Sciatic nerve (tissue), 2 donors: ENCODE results near the gene CFAP99. TPM values are rescaled to one million over a fixed set of nuclear protein-coding genes. Genes with fewer than 3 reads are reported as not detected.
A peak's percentile ranks its signal among the peaks of the same experiment; 100 is the strongest.
"Not testable (repeated sequence)": the region's sequence is repeated elsewhere in the genome, so short reads cannot be mapped to it uniquely, and the experiment has no call there.

ENCODE experiments used
- ATAC-seq: fragments of 200-7000 bp; cut with Tn5 transposase; one replicate; pipeline ENCODE4 v1.9.1; 2020; ENCODE audit warnings: mild to moderate bottlenecking, moderate library complexity
- DNase-seq: peaks from one replicate; pipeline ENCODE4 v3.0.0-alpha.2; 2020; ENCODE audit warnings: low spot score
- intact Hi-C: fragments of 100-400 bp; cut with DNase I; formaldehyde crosslinking; loops from one replicate; pipeline ENCODE4 v1.14.2; 2022
- total RNA-seq: library from RNA; stranded (reverse); fragmentation: NEBNext Ultra II Directional; extraction: Animal tissue kit (Norgen Biotek cat#: 25700); gene quantifications from one replicate; pipeline ENCODE4 v1.2.1, GENCODE V29; 2021
- donor health status: DM: no; HTN: no; CAD: no.
- donor health status: DM: no; HTN: no; CAD: no.

CFAP99 gene
- total RNA-seq, 1 donor from 2014 or later: not detected

- intact Hi-C loops: no loop called here
- DNase-seq: no peak
- no peak for ATAC-seq
These were observed 6.8 kb downstream of the CFAP99 start for GRCh38 chr4:2425386-2426068.

- intact Hi-C loops: no loop called here
- no peak for ATAC-seq
- no peak for DNase-seq
These were observed 7.3 kb downstream of the CFAP99 start for GRCh38 chr4:2426069-2426397.

- ATAC-seq: no peak
- no peak for DNase-seq
- intact Hi-C loops: no loop called here
These were observed 8.0 kb downstream of the CFAP99 start for GRCh38 chr4:2426711-2427275.

GRCh38 chr4:2427383-2428334 lies 8.9 kb downstream of the CFAP99 start:
- intact Hi-C loops: no loop called here
- DNase-seq: no peak
- no peak for ATAC-seq

- intact Hi-C loops: no loop called here
- no peak for DNase-seq
- ATAC-seq: no peak
These were observed 9.9 kb downstream of the CFAP99 start for GRCh38 chr4:2428496-2429213.

GRCh38 chr4:2429945-2430757 lies 11.4 kb downstream of the CFAP99 start:
- DNase-seq, intact Hi-C loops, ATAC-seq: not testable (repeated sequence)

- intact Hi-C loops: no loop called here
- no peak for ATAC-seq
- no peak for DNase-seq
These were observed 13.2 kb downstream of the CFAP99 start for GRCh38 chr4:2432004-2432403.

GRCh38 chr4:2432991-2433530 lies 14.3 kb downstream of the CFAP99 start:
- intact Hi-C loops: no loop called here
- DNase-seq (no peak), ATAC-seq (peak; percentile 29)

GRCh38 chr4:2433609-2434350 lies 15.0 kb downstream of the CFAP99 start:
- DNase-seq (no peak), ATAC-seq (no peak)
- intact Hi-C loops: no loop called here

- intact Hi-C loops: no loop called here
These were observed 15.7 kb downstream of the CFAP99 start for GRCh38 chr4:2434420-2434819.

GRCh38 chr4:2436301-2436700 lies 17.5 kb downstream of the CFAP99 start:
- ATAC-seq: peak; percentile 35
- intact Hi-C loops: no loop called here
- no peak for DNase-seq

More at GRCh38 chr4:2434420-2434819, 15.7 kb downstream of the CFAP99 start:
- ATAC-seq: no peak
- no peak for DNase-seq

GRCh38 chr4:2436761-2437474 lies 18.2 kb downstream of the CFAP99 start:
- DNase-seq: no peak
- intact Hi-C loops: no loop called here
- ATAC-seq: no peak

GRCh38 chr4:2437475-2438215 lies 18.9 kb downstream of the CFAP99 start:
- intact Hi-C loops: no loop called here
- no peak for DNase-seq
- no peak for ATAC-seq

GRCh38 chr4:2438822-2439718 lies 20.3 kb downstream of the CFAP99 start:
- ATAC-seq (no peak), DNase-seq (no peak)
- intact Hi-C loops: no loop called here

- ATAC-seq: peak; percentile 49
- no peak for DNase-seq
- intact Hi-C loops: loop anchor here (5.0 kb wide), 1 partner anchor 154 kb away; no protein-coding TSS in a partner anchor
These were observed 22.8 kb downstream of the CFAP99 start for GRCh38 chr4:2441393-2442174.
